Measurements from ENCODE around the gene MLPH.

MLPH gene

DNA sequence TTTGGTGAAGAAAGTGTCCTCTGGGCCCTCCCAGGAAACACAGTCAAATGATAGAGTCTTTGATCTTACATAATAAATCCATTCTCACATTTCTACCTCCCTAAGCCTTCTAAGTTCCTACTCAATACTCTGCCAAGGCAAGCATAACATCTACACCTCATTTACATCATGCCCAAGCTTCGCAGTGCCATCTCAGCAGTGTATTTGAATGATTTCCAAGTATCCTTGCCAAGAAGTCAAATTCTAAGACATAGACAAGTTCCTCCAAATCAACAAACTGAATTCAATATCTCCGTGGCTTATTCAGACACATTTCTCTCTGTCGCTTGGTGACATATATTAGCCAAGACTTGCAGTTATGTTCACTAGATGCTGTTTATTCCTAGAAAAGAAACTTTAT, 8.1 kb upstream of the MLPH start:
- Mint-ChIP-seq H3K27me3 (peaks cover 58% of the 10 kb centered on the region), H3K9me3 (no peaks in the 10 kb centered on the region)
- intact Hi-C loops (cut with micrococcal nuclease) = no loop called here

DNA sequence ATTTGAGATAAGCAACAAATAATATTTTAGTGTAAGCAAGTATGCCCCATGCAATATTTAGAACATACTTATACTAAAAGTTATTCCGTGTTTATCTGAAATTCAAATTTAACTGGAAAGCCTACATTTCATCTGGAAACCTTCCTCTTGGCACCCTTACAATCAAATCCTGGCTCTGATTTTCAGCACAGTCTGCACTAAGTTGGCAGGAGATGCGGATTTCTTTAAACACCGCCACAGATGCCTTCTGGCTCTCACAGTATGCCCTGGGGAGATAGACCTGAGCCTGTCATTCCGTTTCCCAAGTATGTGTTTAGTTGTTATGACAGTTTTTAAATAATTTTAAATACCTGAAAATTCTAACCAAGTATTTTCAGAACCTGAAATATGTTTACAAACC, 7.3 kb upstream of the MLPH start:
- H3K27ac Mint-ChIP-seq = no peak overlapping the region
- H3K9me3 Mint-ChIP-seq = no peaks in the 10 kb centered on the region
- H3K4me3 Mint-ChIP-seq = no peak overlapping the region
- peaks cover 4% of the 10 kb centered on the region for H3K36me3 Mint-ChIP-seq (ENCODE audit: low read depth)
- peaks cover 66% of the 10 kb centered on the region for H3K27me3 Mint-ChIP-seq
- H3K4me1 Mint-ChIP-seq (ENCODE audit: low read depth) = peaks cover 32% of the 10 kb centered on the region
- intact Hi-C loops (cut with micrococcal nuclease) = no loop called here

More for the DNA sequence above, 8.1 kb upstream of the MLPH start:
- no peak overlapping the region for H3K27ac Mint-ChIP-seq
- peaks cover 40% of the 10 kb centered on the region for H3K4me1 Mint-ChIP-seq (ENCODE audit: low read depth)
- H3K4me3 Mint-ChIP-seq = no peak overlapping the region
- H3K36me3 Mint-ChIP-seq (ENCODE audit: low read depth) = peaks cover 6% of the 10 kb centered on the region

DNA sequence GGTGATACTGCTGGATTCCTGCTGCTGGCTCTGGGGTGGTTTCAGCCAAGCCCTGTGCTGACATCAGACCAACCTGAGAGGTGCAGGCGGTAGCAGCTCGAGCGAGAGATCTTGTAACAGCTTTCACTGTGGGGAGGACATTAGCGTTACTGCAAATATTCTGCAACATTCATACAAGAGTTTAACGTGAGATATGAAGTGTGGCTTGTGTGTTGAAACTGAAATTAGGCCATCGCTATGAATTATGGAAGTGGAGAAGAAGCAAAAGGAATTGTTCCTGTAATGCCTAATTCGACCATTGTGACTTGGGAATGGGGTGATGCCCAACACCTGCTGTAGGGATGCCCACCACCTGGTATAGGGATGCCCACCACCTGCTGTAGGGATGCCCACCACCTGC, 6.5 kb upstream of the MLPH start:
- Mint-ChIP-seq H3K4me3 (no peak overlapping the region), H3K27me3 (peaks cover 70% of the 10 kb centered on the region), H3K4me1 (ENCODE audit: low read depth) (peaks cover 29% of the 10 kb centered on the region), H3K27ac (peak overlapping the region; percentile 43), H3K36me3 (ENCODE audit: low read depth) (no peaks in the 10 kb centered on the region), H3K9me3 (no peaks in the 10 kb centered on the region)
- intact Hi-C loops (cut with micrococcal nuclease) = no loop called here

DNA sequence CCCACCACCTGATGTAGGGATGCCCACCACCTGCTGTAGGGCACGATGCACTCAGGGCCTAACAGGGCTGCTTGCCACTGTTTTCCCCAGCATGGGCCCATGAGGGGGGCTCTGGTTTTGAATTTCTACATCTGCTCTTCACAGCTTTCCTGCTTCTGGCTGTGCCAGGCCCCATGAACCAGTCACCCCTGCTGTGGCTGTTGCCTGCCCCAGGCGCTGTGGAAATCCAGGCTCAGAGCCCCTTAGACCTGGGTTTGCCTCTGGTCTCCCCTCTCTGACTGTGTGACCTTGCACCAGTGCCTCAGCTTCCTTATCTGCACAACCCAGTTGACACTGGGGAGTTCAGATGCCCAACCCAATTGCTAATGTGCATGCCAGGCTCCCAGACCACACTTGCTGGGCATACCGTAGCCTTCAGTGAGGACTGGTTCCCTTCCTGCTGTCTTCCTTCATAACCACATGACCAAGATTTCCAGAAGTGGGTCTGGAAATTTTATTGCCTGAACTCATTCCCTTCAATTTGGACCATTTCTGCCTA, 6.0 kb upstream of the MLPH start:
- Mint-ChIP-seq H3K36me3 (ENCODE audit: low read depth) (no peaks in the 10 kb centered on the region), H3K9me3 (no peaks in the 10 kb centered on the region), H3K27me3 (peaks cover 68% of the 10 kb centered on the region), H3K27ac (no peak overlapping the region), H3K4me3 (no peak overlapping the region), H3K4me1 (ENCODE audit: low read depth) (peaks cover 24% of the 10 kb centered on the region)
- intact Hi-C loops (cut with micrococcal nuclease) = no loop called here

DNA sequence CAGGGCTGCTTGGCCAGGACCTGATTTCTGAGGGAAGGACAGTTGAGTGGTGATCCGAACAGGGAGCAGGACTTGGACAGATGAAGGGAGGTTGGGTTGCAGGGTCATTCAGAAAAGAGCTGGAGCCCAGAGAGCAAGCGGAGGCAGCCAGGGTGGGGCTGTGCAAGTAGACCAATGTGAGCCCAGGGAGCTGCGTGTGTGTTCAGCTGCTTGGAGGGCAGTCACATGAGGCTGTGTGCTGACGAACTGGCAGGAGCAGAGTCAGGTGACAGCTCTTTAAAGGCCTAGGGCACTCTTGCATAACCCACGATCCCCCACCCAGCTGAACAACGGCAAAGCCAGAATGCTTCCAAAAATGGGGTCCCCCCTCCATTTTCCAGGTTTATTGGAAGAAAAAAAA, 4.6 kb upstream of the MLPH start:
- H3K36me3 Mint-ChIP-seq (ENCODE audit: low read depth) = no peaks in the 10 kb centered on the region
- H3K4me1 Mint-ChIP-seq (ENCODE audit: low read depth) = peaks cover 30% of the 10 kb centered on the region
- H3K27me3 Mint-ChIP-seq = peaks cover 70% of the 10 kb centered on the region
- H3K9me3 Mint-ChIP-seq = no peaks in the 10 kb centered on the region
- intact Hi-C loops (cut with micrococcal nuclease) = no loop called here
- peak overlapping the region; percentile 62 for H3K27ac Mint-ChIP-seq
- H3K4me3 Mint-ChIP-seq = no peak overlapping the region

DNA sequence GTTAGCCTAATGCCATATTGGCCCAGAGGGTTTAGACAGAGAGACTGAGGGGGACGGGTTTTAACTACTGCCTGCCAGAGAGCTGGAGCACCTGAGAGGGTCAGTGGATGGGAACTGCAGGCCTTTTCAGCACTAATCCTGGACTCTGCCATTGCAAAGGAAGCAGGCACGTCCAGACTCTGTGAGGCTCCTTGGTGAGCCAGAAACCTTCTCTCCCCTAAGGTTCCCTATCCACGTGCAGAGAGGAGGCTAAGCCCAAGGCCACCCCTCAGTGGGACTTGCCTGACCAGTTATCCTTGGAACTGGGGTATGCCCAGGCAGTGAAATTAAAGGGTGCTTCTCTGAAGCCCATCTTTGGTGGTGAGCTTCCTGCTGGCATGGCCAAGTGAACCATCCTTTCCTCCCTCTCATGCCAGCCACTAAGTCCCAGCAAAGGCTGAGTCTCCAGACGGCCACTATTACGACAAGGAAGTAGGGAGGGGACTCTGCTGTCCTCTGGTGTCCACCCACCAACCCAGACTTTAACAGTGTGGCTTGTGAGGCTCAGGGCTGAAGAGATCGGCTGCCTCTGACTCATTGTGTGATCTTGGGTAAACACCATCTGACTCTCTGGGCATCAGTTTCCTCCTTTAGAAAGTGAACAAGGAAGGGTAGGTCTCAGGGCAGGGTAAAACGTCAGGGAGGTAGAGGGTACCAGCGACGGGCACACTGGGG, 3.9 kb upstream of the MLPH start:
- H3K27ac Mint-ChIP-seq = peak overlapping the region; percentile 62
- peaks cover 70% of the 10 kb centered on the region for H3K27me3 Mint-ChIP-seq
- peaks cover 30% of the 10 kb centered on the region for H3K4me1 Mint-ChIP-seq (ENCODE audit: low read depth)
- intact Hi-C loops (cut with micrococcal nuclease) = no loop called here
- H3K9me3 Mint-ChIP-seq = no peaks in the 10 kb centered on the region
- no peak overlapping the region for H3K4me3 Mint-ChIP-seq
- no peaks in the 10 kb centered on the region for H3K36me3 Mint-ChIP-seq (ENCODE audit: low read depth)

DNA sequence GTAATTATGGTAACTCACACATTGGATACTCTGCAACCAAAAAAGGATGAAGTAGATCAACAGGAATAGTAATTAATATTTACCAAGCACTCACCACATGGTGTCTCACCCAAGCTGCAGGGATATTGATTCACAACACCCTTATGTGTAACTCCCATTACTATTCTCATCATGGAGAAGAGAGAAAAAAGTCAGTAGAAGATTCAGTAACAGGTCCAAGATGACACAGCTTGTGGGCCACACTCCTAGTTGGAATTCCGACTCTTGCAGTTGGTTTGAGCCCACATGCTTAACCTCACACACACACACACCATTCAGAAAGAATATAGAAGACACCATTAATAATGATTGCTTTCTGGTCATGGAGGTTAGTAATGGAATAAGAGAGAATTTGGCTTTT, 1.7 kb upstream of the MLPH start:
- intact Hi-C loops (cut with micrococcal nuclease) = no loop called here
- H3K9me3 Mint-ChIP-seq = no peaks in the 10 kb centered on the region
- no peaks in the 10 kb centered on the region for H3K36me3 Mint-ChIP-seq (ENCODE audit: low read depth)
- no peak overlapping the region for H3K27ac Mint-ChIP-seq
- peaks cover 81% of the 10 kb centered on the region for H3K27me3 Mint-ChIP-seq
- H3K4me1 Mint-ChIP-seq (ENCODE audit: low read depth) = peaks cover 30% of the 10 kb centered on the region
- H3K4me3 Mint-ChIP-seq = no peak overlapping the region

DNA sequence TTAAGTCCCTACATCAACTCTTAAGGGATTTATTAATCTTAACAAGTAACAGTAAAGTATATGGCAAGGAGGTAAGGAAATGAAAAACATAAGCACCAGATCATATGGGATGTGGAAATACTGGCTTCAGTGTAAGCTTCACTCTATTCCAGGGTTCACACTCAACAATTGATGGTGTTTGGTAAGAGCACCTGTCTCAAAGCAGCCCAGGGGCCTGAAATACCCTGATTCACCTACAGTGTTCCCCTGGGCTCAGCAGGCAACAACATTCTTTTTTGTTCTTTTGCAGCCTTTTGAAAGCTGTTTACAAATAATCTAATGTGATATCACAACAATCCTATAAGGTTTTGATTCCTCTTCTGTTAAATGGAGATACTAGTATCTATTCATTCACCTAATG, 1.2 kb upstream of the MLPH start:
- Mint-ChIP-seq H3K27ac (no peak overlapping the region), H3K4me3 (no peak overlapping the region), H3K27me3 (peaks cover 79% of the 10 kb centered on the region), H3K4me1 (ENCODE audit: low read depth) (peaks cover 30% of the 10 kb centered on the region), H3K36me3 (ENCODE audit: low read depth) (no peaks in the 10 kb centered on the region), H3K9me3 (no peaks in the 10 kb centered on the region)
- intact Hi-C loops (cut with micrococcal nuclease) = no loop called here

DNA sequence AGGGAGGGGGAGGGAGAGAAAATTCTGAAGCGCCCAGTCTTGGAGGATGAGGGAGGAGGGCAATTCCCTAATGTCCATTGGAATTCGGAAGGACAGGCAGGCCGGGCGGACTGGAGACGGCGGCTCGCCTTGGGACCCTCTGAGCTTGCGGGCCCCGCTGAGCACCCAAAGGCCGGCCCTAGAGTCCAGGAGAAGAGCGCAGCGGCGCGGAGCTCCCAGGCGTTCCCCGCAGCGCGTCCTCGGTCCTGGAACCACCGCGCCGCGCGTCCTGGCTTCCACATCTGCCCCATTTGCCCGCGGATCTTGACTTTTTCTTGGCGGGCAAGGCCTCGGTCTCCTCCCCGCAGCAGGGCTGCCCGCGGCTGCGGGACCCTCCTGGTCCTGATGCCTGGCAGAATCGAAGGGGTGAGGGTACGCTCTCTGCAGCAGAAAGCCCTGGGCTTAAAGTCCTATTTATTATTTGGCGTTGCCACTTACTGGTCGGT, 675 bp upstream of the MLPH start:
- peaks cover 25% of the 10 kb centered on the region for H3K4me1 Mint-ChIP-seq (ENCODE audit: low read depth)
- intact Hi-C loops (cut with micrococcal nuclease) = no loop called here
- H3K36me3 Mint-ChIP-seq (ENCODE audit: low read depth) = no peaks in the 10 kb centered on the region
- H3K27me3 Mint-ChIP-seq = peaks cover 80% of the 10 kb centered on the region
- peaks cover 5% of the 10 kb centered on the region for H3K9me3 Mint-ChIP-seq
- H3K27ac Mint-ChIP-seq = no peak overlapping the region
- no peak overlapping the region for H3K4me3 Mint-ChIP-seq

DNA sequence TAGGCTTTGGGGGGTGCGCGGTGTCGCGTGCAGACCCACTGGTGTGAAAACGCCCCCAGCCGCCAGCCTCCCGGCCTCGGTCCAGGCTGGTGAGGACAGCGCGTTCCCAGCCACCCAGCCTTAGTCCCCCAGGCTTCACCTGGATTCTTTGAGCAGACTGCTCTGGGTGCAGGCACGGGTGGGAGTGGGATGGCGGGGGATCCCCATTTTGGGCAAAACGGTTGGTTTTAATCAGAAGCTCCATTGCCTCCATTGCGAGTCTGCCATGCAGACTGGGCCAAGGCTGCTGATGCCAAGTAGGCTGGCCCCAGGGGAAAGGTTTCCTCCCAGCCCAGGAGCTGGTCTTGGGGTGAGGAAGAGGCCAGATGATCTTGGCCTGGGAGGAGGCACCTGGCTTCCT, 445 bp downstream of the MLPH start:
- Mint-ChIP-seq H3K9me3 (peaks cover 16% of the 10 kb centered on the region), H3K4me1 (ENCODE audit: low read depth) (peaks cover 16% of the 10 kb centered on the region), H3K27ac (no peak overlapping the region), H3K4me3 (no peak overlapping the region), H3K27me3 (peaks cover 73% of the 10 kb centered on the region), H3K36me3 (ENCODE audit: low read depth) (no peaks in the 10 kb centered on the region)
- intact Hi-C loops (cut with micrococcal nuclease) = no loop called here

DNA sequence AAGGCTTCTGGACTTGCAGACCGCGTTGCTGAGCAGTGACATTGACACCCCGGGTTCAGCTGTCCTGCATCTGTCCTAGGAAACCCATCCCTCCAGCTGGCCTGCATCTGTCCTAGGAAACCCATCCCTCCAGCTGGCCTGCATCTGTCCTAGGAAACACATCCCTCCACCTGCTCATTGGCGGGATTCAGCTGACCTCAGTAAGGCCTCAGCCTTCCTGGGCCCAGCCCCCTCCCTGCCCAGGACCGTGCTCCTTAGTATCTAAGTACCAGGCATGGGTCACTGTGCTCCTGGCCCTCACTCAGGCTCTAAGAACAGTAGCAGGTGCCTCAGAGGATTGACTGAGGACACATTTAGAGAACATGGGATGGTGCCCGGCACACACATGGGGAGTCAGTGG, 1.2 kb downstream of the MLPH start:
- H3K27me3 Mint-ChIP-seq = peaks cover 72% of the 10 kb centered on the region
- peaks cover 19% of the 10 kb centered on the region for H3K9me3 Mint-ChIP-seq
- no peaks in the 10 kb centered on the region for H3K36me3 Mint-ChIP-seq (ENCODE audit: low read depth)
- H3K4me1 Mint-ChIP-seq (ENCODE audit: low read depth) = peaks cover 12% of the 10 kb centered on the region
- H3K4me3 Mint-ChIP-seq = no peak overlapping the region
- intact Hi-C loops (cut with micrococcal nuclease) = no loop called here
- H3K27ac Mint-ChIP-seq = no peak overlapping the region

DNA sequence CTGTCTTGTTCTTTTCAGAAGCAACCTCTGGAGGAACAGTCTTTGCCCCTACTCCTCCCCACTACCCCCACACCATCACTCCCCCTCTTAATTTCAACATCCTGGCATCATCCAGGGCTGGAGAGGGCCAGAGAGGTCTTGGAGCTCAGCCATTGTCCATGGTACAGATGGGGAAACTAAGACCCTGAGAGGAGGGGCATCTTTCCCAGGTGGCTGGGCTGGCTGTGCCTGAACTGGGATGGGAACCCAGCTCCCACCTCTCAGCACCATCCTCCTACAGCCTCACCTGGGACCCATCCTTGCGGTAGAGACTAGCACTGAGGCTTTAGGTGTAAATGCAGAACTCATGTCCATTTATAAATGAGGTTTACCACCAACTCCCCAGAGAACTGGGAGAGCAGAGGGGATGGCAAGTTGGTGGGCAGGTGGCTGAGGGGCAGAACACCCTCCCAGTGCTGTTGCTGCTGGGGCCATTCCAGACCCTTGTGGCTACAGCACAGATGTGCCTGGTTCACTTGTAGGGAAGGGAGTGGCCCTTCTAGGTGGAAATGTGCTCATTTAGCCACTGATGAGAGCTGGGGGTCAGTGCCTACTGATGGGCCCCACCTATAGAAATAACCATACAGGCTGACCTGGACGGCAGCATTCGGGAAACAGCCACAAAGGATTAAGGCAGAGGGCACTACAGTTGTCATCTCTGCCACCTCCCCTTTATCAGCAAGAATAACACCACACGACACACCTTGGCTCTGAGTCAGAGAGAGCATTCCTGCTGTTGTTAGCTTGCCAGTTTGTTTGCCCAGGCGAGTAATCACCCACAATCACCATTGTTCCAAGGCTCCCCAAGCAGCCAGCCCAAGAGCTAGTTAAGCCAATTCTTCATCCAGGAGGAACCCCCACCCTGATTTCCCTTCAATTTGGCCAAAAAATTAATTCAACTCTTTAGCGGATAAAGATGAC, 2.1 kb downstream of the MLPH start:
- Mint-ChIP-seq H3K27me3 (peaks cover 69% of the 10 kb centered on the region), H3K4me3 (no peak overlapping the region), H3K4me1 (ENCODE audit: low read depth) (peaks cover 8% of the 10 kb centered on the region), H3K9me3 (peaks cover 19% of the 10 kb centered on the region), H3K36me3 (ENCODE audit: low read depth) (no peaks in the 10 kb centered on the region), H3K27ac (no peak overlapping the region)
- intact Hi-C loops (cut with micrococcal nuclease) = no loop called here

DNA sequence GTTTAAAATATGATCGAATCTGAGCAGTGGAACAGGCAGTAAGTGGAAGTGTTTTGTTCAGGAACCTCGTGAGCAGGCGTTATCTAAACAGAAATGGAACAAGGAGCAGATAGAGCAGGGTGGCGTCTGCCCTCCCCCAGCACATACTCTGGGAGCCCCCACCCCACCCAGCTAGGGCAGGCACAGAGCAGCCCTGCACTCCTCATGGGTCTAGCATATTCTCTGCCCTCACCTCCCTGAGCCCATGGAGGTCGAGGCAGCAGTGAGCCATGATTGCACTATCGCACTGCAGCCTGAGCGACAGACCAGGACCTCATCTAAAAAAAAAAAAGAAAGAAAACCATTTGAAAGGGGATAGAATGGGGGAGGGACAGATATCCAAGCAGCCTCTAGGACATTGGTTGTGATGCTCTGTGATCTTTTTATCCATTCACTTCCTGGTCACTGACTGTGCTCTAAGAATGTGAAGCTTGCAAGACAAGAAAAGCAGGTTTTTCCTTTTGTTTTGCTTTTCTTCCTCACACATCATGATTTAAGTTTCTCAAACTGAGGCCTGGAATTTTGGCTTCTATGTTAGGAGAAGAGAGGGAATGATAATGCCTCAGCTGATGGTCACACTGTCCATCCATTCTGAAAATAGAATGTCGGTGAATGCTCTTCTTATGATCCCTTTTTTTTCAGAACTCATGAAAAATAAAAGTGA, 3.1 kb downstream of the MLPH start:
- Mint-ChIP-seq H3K4me3 (no peak overlapping the region), H3K27me3 (peaks cover 63% of the 10 kb centered on the region), H3K36me3 (ENCODE audit: low read depth) (no peaks in the 10 kb centered on the region), H3K9me3 (peaks cover 19% of the 10 kb centered on the region), H3K27ac (no peak overlapping the region), H3K4me1 (ENCODE audit: low read depth) (peaks cover 8% of the 10 kb centered on the region)
- intact Hi-C loops (cut with micrococcal nuclease) = no loop called here

DNA sequence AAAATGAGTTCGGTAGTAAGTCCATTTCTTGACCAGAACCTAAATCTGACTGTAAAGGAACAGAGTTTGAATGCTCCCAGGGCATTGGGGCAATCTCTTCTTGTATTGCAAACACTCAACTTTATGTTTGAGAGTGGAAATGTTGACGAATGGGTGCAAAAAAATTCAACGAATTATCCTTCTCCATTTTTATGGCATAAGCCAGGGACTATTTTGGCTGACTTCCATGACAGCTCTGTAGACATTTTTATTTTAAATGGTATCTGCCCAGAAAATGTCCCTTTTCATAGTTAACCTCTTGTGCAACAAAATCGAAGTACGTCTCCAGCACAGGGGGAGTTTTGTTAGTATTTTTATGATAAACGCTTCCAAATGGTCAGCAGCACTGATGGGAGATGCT, 3.7 kb downstream of the MLPH start:
- Mint-ChIP-seq H3K27me3 (peaks cover 62% of the 10 kb centered on the region), H3K36me3 (ENCODE audit: low read depth) (no peaks in the 10 kb centered on the region), H3K4me1 (ENCODE audit: low read depth) (peaks cover 8% of the 10 kb centered on the region), H3K27ac (no peak overlapping the region), H3K4me3 (no peak overlapping the region), H3K9me3 (peaks cover 19% of the 10 kb centered on the region)
- intact Hi-C loops (cut with micrococcal nuclease) = no loop called here

Measured in dendritic cell treated with granulocyte-macrophage colony-stimulating factor and Interleukin-4, amounts not matched to agents 40 ng/mL and 50 ng/mL, for 4 days (primary cell).